ENCODE results near the gene ATN1.

Gene ATN1

GRCh38 chr12:6936636-6937480 is 9.1 kb downstream of the ATN1 start (continued):
- TF ChIP-seq KLF8 (tag by site-specific recombination; IDR thresholded peaks at IDR 0.05) (peak; percentile 37; the same call in 1 of the 2 replicates), PATZ1 (tag by site-specific recombination; IDR thresholded peaks at IDR 0.05) (peak; percentile 80), ZNF398 (tag by site-specific recombination; IDR thresholded peaks at IDR 0.05) (no peak; the same call in 1 of the 2 replicates), ZNF19 (tag by site-specific recombination; IDR thresholded peaks at IDR 0.05; ENCODE audit: low read depth) (no peak), ZNF645 (tag by site-specific recombination; IDR thresholded peaks at IDR 0.05) (peak; percentile 25; the same call in 1 of the 2 replicates), GLIS2 (tag by site-specific recombination; IDR thresholded peaks at IDR 0.05) (peak; percentile 47), ZNF792 (tag by site-specific recombination; IDR thresholded peaks at IDR 0.05) (peak; percentile 45; the same call in 1 of the 2 replicates), ZEB2 (tag by site-specific recombination; IDR thresholded peaks at IDR 0.05) (peak; percentile 93), ZNF211 (tag by site-specific recombination; IDR thresholded peaks at IDR 0.05; ENCODE audit: low read depth) (no peak), ZNF513 (tag by site-specific recombination; IDR thresholded peaks at IDR 0.05) (peak; percentile 50), ZNF148 (tag by site-specific recombination; IDR thresholded peaks at IDR 0.05; ENCODE audit: borderline replicate concordance) (0 out of 2 replicates have a peak, but pooled peaks have one; percentile 61), ZNF341 (tag by site-specific recombination; IDR thresholded peaks at IDR 0.05; ENCODE audit: low read depth) (no peak), KLF1 (tag by site-specific recombination; IDR thresholded peaks at IDR 0.05) (peak; percentile 70), ZNF239 (tag by site-specific recombination; IDR thresholded peaks at IDR 0.05) (no peak), KLF9 (tag by site-specific recombination; IDR thresholded peaks at IDR 0.05; ENCODE audit: low read depth) (0 out of 2 replicates have a peak, but pooled peaks have one; percentile 9), SALL2 (tag by site-specific recombination; IDR thresholded peaks at IDR 0.05; ENCODE audit: borderline replicate concordance) (no peak), SP3 (tag by site-specific recombination; IDR thresholded peaks at IDR 0.05) (peak; percentile 57; the same call in 1 of the 2 replicates), ZNF10 (tag by site-specific recombination; IDR thresholded peaks at IDR 0.05) (peak; percentile 80)
- TF ChIP-seq, protein P1, sequence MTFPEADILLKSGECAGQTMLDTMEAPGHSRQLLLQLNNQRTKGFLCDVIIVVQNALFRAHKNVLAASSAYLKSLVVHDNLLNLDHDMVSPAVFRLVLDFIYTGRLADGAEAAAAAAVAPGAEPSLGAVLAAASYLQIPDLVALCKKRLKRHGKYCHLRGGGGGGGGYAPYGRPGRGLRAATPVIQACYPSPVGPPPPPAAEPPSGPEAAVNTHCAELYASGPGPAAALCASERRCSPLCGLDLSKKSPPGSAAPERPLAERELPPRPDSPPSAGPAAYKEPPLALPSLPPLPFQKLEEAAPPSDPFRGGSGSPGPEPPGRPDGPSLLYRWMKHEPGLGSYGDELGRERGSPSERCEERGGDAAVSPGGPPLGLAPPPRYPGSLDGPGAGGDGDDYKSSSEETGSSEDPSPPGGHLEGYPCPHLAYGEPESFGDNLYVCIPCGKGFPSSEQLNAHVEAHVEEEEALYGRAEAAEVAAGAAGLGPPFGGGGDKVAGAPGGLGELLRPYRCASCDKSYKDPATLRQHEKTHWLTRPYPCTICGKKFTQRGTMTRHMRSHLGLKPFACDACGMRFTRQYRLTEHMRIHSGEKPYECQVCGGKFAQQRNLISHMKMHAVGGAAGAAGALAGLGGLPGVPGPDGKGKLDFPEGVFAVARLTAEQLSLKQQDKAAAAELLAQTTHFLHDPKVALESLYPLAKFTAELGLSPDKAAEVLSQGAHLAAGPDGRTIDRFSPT (tag by site-specific recombination; IDR thresholded peaks at IDR 0.05), result peak; percentile 29; the same call in 1 of the 2 replicates
- TF ChIP-seq, protein P2, sequence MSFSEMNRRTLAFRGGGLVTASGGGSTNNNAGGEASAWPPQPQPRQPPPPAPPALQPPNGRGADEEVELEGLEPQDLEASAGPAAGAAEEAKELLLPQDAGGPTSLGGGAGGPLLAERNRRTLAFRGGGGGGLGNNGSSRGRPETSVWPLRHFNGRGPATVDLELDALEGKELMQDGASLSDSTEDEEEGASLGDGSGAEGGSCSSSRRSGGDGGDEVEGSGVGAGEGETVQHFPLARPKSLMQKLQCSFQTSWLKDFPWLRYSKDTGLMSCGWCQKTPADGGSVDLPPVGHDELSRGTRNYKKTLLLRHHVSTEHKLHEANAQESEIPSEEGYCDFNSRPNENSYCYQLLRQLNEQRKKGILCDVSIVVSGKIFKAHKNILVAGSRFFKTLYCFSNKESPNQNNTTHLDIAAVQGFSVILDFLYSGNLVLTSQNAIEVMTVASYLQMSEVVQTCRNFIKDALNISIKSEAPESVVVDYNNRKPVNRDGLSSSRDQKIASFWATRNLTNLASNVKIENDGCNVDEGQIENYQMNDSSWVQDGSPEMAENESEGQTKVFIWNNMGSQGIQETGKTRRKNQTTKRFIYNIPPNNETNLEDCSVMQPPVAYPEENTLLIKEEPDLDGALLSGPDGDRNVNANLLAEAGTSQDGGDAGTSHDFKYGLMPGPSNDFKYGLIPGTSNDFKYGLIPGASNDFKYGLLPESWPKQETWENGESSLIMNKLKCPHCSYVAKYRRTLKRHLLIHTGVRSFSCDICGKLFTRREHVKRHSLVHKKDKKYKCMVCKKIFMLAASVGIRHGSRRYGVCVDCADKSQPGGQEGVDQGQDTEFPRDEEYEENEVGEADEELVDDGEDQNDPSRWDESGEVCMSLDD (tag by site-specific recombination; IDR thresholded peaks at IDR 0.05), result 0 out of 2 replicates have a peak, but pooled peaks have one; percentile 18
- TF ChIP-seq, protein P3, sequence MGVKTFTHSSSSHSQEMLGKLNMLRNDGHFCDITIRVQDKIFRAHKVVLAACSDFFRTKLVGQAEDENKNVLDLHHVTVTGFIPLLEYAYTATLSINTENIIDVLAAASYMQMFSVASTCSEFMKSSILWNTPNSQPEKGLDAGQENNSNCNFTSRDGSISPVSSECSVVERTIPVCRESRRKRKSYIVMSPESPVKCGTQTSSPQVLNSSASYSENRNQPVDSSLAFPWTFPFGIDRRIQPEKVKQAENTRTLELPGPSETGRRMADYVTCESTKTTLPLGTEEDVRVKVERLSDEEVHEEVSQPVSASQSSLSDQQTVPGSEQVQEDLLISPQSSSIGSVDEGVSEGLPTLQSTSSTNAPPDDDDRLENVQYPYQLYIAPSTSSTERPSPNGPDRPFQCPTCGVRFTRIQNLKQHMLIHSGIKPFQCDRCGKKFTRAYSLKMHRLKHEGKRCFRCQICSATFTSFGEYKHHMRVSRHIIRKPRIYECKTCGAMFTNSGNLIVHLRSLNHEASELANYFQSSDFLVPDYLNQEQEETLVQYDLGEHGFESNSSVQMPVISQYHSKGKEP (tag by site-specific recombination; IDR thresholded peaks at IDR 0.05), result peak; percentile 100
